DND-41 (cell line): Measurements from ENCODE around the gene UBFD1.

Source experiments
- EZH2 ChIP-seq: IDR thresholded peaks from 3 replicates; pipeline ENCODE4 v1.6.1; 2012; ENCODE audit warnings: borderline replicate concordance, low read depth, mild to moderate bottlenecking, moderate library complexity, low read length, inconsistent platforms; ENCODE audit not compliant: severe bottlenecking
- TF ChIP-seq, protein P1 (sequence below): IDR thresholded peaks from 2 replicates; pipeline ENCODE4 v1.5.1; 2012; ENCODE audit warnings: borderline replicate concordance, low read length, moderate library complexity, mild to moderate bottlenecking; ENCODE audit not compliant: poor library complexity, severe bottlenecking; ENCODE audit errors: extremely low read depth

DNA sequence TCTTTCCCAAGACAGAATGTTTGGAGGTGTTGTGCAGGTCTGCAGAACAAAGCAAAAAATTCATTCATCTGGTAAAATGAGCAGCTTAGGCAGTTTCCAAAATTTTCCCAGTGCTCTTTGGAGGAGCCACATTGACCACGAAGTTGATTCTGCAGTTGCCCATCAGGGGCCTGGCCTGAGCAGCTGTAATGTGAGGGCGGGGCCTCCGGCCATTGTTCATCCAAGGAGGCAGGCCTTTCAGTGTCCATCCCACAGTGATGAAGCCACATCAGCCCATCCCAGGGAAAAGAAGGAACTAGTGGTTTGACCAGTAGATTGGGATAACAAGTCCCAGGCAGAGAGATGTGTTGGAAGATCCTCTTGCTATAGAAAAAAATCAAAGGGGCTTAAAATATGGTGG lies 10.1 kb downstream of the UBFD1 start:
- TF ChIP-seq EZH2 = no peak
- TF ChIP-seq, protein P1, sequence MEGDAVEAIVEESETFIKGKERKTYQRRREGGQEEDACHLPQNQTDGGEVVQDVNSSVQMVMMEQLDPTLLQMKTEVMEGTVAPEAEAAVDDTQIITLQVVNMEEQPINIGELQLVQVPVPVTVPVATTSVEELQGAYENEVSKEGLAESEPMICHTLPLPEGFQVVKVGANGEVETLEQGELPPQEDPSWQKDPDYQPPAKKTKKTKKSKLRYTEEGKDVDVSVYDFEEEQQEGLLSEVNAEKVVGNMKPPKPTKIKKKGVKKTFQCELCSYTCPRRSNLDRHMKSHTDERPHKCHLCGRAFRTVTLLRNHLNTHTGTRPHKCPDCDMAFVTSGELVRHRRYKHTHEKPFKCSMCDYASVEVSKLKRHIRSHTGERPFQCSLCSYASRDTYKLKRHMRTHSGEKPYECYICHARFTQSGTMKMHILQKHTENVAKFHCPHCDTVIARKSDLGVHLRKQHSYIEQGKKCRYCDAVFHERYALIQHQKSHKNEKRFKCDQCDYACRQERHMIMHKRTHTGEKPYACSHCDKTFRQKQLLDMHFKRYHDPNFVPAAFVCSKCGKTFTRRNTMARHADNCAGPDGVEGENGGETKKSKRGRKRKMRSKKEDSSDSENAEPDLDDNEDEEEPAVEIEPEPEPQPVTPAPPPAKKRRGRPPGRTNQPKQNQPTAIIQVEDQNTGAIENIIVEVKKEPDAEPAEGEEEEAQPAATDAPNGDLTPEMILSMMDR = no peak
